Bronchial epithelial cell (primary cell): ENCODE data around the gene TBC1D4. TPM values are rescaled to one million over a fixed set of nuclear protein-coding genes. Genes with fewer than 3 reads are reported as not detected.
A peak's percentile ranks its signal among the peaks of the same experiment; 100 is the strongest.

Experiments
- DNase-seq: peaks from one replicate; pipeline ENCODE4 v3.0.0-alpha.2; 2010; ENCODE audit warnings: low read depth
- FAIRE-seq: peaks from 2 replicates; lab custom pipeline; 2011; peaks lifted over from hg19 to GRCh38; lab: Jason Lieb, UNC
- H3K27me3 ChIP-seq: 2 replicates; pipeline ENCODE4 v1.5.1; 2011; ENCODE audit warnings: low read length; ENCODE audit not compliant: control insufficient read depth, insufficient read depth
- H3K36me3 ChIP-seq: 2 replicates; pipeline ENCODE4 v1.5.1; 2011; ENCODE audit warnings: low read length; ENCODE audit not compliant: control insufficient read depth, insufficient read depth
- H3K4me3 ChIP-seq: 2 replicates; pipeline ENCODE4 v1.5.1; 2011; ENCODE audit warnings: mild to moderate bottlenecking, low read depth, low read length, control low read depth
- total RNA-seq: library from RNA; depleted of rRNA; stranded (reverse); fragments of >200 nt; gene quantifications from 2 replicates; pipeline ENCODE4 v1.2.1, GENCODE V29; 2014
- TF ChIP-seq, protein P1 (sequence below): IDR thresholded peaks from 2 replicates; pipeline ENCODE4 v1.5.1; 2011; ENCODE audit warnings: mild to moderate bottlenecking, moderate library complexity, low read length, control low read depth, inconsistent platforms; ENCODE audit not compliant: insufficient read depth, severe bottlenecking

TBC1D4 gene
- total RNA-seq, 1 donor from 2014 or later = 10.3 TPM

- H3K36me3 ChIP-seq = no peaks in the 10 kb centered on the region
- H3K27me3 ChIP-seq = no peaks in the 10 kb centered on the region
- TF ChIP-seq, protein P1, sequence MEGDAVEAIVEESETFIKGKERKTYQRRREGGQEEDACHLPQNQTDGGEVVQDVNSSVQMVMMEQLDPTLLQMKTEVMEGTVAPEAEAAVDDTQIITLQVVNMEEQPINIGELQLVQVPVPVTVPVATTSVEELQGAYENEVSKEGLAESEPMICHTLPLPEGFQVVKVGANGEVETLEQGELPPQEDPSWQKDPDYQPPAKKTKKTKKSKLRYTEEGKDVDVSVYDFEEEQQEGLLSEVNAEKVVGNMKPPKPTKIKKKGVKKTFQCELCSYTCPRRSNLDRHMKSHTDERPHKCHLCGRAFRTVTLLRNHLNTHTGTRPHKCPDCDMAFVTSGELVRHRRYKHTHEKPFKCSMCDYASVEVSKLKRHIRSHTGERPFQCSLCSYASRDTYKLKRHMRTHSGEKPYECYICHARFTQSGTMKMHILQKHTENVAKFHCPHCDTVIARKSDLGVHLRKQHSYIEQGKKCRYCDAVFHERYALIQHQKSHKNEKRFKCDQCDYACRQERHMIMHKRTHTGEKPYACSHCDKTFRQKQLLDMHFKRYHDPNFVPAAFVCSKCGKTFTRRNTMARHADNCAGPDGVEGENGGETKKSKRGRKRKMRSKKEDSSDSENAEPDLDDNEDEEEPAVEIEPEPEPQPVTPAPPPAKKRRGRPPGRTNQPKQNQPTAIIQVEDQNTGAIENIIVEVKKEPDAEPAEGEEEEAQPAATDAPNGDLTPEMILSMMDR = peak; percentile 53
- DNase-seq (peak; percentile 51), FAIRE-seq (no peak)
- no peak overlapping the region for H3K4me3 ChIP-seq
These were observed 109.5 kb downstream of the TBC1D4 start for GRCh38 chr13:75372517-75372916.

DNA sequence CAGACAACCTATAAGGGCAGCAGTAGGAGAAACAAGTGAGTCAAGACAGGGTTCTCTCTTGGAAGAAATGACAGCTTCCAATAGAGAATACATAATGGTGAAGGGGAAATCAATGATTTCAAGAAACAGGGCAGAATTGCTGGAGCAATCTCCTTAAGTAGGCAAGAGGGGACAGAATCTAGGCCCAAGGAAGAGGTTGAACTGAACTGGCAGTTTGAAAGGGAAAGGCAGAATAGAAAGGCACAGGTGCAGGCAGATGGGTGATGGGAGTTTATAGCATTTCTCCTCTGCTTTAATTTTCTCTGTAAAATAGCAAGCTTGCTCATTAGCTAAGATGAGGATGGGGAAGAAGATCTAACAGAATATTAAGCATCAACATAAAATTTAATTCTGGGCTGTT lies 110.8 kb downstream of the TBC1D4 start:
- FAIRE-seq (no peak), DNase-seq (no peak)
- no peak overlapping the region for H3K4me3 ChIP-seq
- TF ChIP-seq, protein P1 = no peak
- no peaks in the 10 kb centered on the region for H3K27me3 ChIP-seq
- H3K36me3 ChIP-seq = no peaks in the 10 kb centered on the region

- no peaks in the 10 kb centered on the region for H3K27me3 ChIP-seq
- no peak for FAIRE-seq
These were observed 111.2 kb downstream of the TBC1D4 start for GRCh38 chr13:75370774-75371173.

DNA sequence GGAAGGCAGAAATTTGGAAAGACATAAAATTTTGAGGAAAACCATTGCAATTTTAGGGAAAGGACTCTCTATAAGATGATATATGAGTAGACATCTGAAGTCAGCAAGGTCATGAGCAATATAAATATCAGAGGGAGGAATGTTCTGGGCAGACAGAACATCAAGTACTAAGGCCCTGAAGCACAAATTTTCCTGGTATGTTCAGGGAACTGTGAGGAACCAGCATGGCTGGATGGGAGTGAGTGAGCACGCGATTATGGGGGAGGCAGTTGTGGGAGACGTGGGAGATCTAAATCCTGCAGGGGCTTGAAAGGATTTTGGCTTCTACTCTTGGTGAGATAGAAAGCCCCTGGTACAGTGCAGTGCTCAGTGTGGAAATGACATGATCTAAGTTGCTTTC lies 112.0 kb downstream of the TBC1D4 start:
- no peak for FAIRE-seq
- Histone ChIP-seq H3K36me3 (no peaks in the 10 kb centered on the region), H3K27me3 (no peaks in the 10 kb centered on the region), H3K4me3 (no peak overlapping the region)
- TF ChIP-seq, protein P1 = no peak
- DNase-seq = no peak

More at GRCh38 chr13:75370774-75371173, 111.2 kb downstream of the TBC1D4 start:
- DNase-seq = no peak
- TF ChIP-seq, protein P1 = no peak
- no peaks in the 10 kb centered on the region for H3K36me3 ChIP-seq
- no peak overlapping the region for H3K4me3 ChIP-seq

DNA sequence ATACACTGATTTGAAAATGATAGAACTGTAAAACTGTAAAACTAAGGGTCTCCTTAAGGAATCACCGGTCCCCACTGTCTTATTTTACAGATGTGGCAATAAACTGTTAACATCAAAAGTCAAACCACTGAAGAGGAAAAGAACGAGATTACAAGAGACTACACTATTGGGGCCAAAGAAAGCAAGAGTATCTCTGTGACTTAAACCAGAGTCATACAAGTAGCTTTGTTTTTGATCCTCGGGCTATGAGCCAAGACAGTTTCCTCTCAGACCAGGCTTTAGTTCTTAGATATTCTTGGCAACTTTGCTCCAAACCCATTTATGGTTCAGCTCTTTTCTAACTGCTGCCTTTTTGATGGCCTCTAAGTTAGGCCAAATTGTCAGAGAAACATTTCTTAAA lies 113.8 kb downstream of the TBC1D4 start:
- Histone ChIP-seq H3K36me3 (no peaks in the 10 kb centered on the region), H3K27me3 (no peaks in the 10 kb centered on the region), H3K4me3 (no peak overlapping the region)
- TF ChIP-seq, protein P1 = no peak
- FAIRE-seq (no peak), DNase-seq (peak; percentile 54)
